Fibroblast of skin of right biceps (primary cell): ENCODE data around the gene GMNN.

ENCODE experiments used
- DNase-seq: peaks from one replicate; pipeline ENCODE4 v3.0.0-alpha.2; 2013

GMNN gene

GRCh38 chr6:24818346-24818745 is 43.6 kb downstream of the GMNN start:
- DNase-seq, result no peak

DNA sequence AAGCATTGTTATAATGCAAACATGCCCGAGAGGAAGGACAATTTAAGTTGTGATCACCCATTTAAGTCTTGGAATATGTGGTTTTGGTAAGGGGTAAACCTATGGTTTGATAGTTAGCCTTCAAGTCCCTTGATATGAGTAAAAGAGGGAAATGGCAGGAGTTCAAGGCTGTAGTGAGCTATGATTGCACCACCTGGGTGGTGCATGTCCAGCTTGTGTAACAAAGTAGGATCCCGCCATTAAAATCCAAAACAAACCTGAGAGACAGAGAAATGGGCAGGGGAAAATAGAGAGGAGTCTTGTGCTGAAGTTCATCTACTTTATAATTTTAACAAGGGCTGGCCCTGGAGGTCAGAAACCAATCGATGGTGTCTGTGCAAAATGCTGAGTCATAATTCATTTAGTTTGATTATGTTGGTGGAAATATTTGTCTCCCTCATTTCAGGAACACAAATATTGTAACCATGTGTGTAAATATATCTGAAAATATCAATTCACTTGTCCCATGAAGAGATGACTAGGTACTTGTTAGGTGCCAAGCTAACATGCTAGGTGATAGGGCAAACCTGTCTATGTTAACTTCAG is 47.2 kb downstream of the GMNN start:
- DNase-seq, result no peak

GRCh38 chr6:24822696-24823095 is 48.0 kb downstream of the GMNN start:
- no peak for DNase-seq

DNA sequence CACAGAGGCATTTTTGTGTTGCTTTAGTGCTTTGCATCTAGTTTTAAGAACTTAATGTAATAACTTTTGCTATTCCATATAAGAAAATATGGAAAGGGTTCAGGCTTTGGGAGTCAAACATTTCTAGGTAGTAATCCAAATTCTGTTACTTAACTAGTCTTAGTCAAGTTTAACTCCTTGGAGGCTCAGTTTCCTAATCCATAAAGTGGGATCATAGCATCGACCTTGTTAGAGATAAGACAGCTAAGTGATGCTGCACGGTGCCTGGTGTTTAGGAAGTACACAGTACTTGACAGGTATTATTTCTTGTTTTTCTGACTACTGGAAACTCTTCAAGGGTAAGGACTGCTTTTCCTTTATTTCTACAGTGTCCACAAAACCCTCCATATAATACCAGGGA is 48.4 kb downstream of the GMNN start:
- DNase-seq, result no peak

- peak; percentile 27 for DNase-seq
These were observed 49.6 kb downstream of the GMNN start for GRCh38 chr6:24824142-24824938.

- no peak for DNase-seq
These were observed 50.4 kb downstream of the GMNN start for GRCh38 chr6:24825130-24825630.

DNA sequence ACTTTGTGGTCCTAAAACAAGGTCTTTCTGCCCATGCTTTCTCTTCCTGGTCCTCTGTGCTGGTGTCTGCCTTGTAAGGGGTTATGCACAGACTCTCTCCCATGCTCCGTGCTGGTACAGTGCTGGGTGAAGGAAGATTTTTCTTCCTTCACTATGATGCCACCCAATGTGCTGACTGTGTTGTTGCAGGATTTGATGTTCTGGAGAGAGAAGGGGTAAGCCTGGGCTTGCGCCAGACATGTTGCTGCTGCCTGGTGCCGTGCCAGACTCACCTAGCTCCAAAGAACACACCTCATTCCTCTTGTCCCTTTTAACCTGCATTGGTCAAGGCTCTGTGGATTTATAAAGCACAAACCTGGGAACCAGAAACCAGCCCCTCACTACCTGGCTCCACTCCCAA is 52.4 kb downstream of the GMNN start:
- DNase-seq, result no peak

GRCh38 chr6:24827970-24828369 is 53.2 kb downstream of the GMNN start:
- DNase-seq, result no peak

GRCh38 chr6:24829657-24830056 is 54.9 kb downstream of the GMNN start:
- DNase-seq, result no peak

- peak; percentile 20 for DNase-seq
These were observed 57.3 kb downstream of the GMNN start for GRCh38 chr6:24831771-24832716.

DNA sequence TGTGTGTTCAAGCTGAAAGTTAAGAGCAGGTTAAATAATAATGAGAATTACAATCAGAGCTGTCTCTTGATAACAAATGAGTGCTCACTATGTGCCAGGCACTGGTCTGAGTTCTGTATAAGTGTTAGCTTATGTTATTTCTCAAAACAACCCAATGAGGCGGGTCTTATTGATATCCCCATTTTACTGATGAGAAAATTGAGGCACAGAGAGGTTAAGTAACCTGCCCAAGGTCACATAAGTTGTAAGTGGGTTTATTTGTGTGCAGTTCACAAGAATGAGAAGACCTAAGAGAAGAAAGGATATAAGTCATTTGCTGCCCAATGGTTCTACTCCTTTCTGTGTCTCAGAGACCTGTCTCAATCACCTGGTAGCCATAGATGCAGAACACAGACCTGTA is 58.1 kb downstream of the GMNN start:
- no peak for DNase-seq

DNA sequence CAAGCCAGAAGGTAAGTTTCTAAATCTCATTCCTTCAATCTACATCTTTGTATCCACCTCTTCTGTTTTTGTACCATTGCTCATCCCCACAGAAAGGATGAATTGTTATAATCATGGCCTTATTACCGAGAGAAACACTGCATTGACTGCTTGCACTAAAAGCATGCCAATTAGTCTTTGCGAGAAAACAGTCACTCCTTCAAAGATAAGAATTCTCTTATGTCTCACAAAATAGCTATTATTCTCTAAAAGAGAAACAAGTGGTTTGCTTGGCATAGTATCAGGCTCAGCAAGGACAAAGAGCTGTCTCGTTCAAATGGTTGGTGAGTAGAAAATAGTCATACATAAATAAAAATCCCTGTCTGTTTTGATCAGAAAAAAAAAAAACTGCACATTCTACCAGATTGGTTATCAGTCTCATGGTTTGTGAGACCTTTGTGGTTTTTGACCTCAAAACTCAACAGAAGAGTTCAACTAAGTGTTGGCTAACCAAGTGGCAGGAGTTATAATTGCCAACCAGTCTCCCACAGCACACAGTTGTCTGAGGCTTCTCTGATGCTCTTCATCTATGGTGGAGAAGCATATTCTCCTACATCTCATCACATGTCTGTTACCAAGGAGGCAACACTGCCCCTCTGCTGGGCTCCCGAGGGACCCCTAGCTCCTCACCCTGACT is 59.1 kb downstream of the GMNN start:
- DNase-seq, result no peak
